ENCODE results near the gene GATAD2A. TPM values are rescaled to one million over a fixed set of nuclear protein-coding genes. Genes with fewer than 3 reads are reported as not detected.

GATAD2A gene
- total RNA-seq, 1 donor from 2014 or later = 75.6 TPM

DNA sequence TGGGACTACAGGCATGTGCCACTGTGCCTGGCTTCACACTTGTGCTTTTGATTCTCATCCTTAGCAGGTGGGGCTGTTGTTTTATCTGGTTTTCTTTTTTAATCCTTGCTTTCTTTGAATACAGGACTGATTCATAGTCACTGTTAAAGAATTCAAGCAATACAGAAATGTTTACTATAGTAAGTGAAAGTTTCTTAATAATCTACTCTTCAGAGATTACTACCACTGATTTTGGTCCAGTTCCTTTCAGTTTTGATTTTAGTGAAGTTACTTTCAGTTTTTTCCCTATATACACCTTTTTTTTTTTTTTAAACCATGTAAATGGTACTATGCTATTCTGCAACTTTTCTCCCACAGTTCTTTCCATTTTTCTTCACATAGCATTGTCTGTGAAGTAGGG, 53.6 kb downstream of the GATAD2A start:
- Mint-ChIP-seq H3K27me3 (ENCODE audit: unreplicated experiment) (no peaks in the 10 kb centered on the region), H3K9me3 (ENCODE audit: unreplicated experiment) (no peaks in the 10 kb centered on the region), H3K4me3 (ENCODE audit: unreplicated experiment) (no peak overlapping the region), H3K27ac (ENCODE audit: unreplicated experiment) (peak overlapping the region; percentile 91), H3K4me1 (ENCODE audit: unreplicated experiment) (peaks cover 62% of the 10 kb centered on the region), H3K36me3 (ENCODE audit: unreplicated experiment) (no peaks in the 10 kb centered on the region)
- TF ChIP-seq, protein P1, sequence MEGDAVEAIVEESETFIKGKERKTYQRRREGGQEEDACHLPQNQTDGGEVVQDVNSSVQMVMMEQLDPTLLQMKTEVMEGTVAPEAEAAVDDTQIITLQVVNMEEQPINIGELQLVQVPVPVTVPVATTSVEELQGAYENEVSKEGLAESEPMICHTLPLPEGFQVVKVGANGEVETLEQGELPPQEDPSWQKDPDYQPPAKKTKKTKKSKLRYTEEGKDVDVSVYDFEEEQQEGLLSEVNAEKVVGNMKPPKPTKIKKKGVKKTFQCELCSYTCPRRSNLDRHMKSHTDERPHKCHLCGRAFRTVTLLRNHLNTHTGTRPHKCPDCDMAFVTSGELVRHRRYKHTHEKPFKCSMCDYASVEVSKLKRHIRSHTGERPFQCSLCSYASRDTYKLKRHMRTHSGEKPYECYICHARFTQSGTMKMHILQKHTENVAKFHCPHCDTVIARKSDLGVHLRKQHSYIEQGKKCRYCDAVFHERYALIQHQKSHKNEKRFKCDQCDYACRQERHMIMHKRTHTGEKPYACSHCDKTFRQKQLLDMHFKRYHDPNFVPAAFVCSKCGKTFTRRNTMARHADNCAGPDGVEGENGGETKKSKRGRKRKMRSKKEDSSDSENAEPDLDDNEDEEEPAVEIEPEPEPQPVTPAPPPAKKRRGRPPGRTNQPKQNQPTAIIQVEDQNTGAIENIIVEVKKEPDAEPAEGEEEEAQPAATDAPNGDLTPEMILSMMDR (IDR thresholded peaks at IDR 0.05) = no peak
- DNase-seq (ENCODE audit: extremely low spot score, unreplicated experiment) = no peak

DNA sequence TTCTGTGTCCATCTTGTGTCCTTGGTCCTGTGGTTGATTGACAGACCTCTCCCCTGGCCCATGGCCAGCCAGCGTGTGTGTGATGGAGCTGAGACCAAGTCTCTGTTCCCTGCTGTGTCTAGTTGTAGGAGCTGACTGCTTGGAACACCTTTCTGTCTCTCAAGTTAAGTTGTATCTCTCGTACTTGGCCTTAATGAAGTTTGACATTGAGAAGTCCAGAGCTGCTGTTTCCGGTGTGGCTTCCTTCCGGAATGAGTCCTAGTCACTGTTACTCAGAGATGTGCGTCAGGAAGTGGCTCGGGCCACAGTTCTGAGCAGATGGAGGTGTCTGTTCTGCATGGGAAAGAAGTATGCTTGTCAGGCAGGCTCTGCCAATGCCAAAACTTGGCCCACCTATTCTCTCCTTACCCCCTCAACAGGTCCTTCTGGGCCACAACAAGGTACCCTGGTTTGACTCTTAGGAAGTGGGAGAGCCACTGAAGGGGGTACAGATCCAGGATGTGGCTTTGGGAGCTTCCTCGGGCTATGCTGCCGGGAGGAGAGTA, 54.3 kb downstream of the GATAD2A start:
- peak overlapping the region; percentile 5 for H3K4me3 Mint-ChIP-seq (ENCODE audit: unreplicated experiment)
- H3K27me3 Mint-ChIP-seq (ENCODE audit: unreplicated experiment) = no peaks in the 10 kb centered on the region
- no peaks in the 10 kb centered on the region for H3K36me3 Mint-ChIP-seq (ENCODE audit: unreplicated experiment)
- H3K27ac Mint-ChIP-seq (ENCODE audit: unreplicated experiment) = peak overlapping the region; percentile 91
- peaks cover 69% of the 10 kb centered on the region for H3K4me1 Mint-ChIP-seq (ENCODE audit: unreplicated experiment)
- no peaks in the 10 kb centered on the region for H3K9me3 Mint-ChIP-seq (ENCODE audit: unreplicated experiment)
- TF ChIP-seq, protein P1 (IDR thresholded peaks at IDR 0.05) = no peak
- no peak for DNase-seq (ENCODE audit: extremely low spot score, unreplicated experiment)

DNA sequence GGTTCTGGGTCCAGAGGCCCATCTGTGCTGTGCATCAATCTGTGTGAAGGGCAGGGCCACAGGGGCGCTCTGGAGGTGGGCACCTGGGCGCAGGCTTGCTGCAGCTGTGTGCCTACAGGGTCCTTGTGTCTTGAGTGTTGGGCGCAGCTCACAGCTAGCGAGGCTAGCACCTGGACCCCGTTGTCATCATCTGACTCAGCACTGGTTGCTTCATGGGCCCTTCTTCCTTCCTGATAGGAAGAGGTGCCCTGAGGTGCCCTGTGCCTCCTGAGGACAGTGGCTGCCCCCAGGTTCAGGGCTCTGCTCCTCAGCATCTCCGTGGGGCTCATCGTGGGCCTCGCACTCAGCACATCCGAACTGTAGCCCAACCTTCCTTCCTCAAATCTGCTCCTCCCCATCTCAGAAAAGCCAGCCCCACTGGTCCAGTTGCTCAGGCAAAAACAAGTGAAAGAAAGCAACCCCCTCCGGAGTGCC, 54.8 kb downstream of the GATAD2A start:
- DNase-seq (ENCODE audit: extremely low spot score, unreplicated experiment) = no peak
- H3K36me3 Mint-ChIP-seq (ENCODE audit: unreplicated experiment) = peaks cover 4% of the 10 kb centered on the region
- H3K27me3 Mint-ChIP-seq (ENCODE audit: unreplicated experiment) = no peaks in the 10 kb centered on the region
- H3K27ac Mint-ChIP-seq (ENCODE audit: unreplicated experiment) = peak overlapping the region; percentile 82
- no peak overlapping the region for H3K4me3 Mint-ChIP-seq (ENCODE audit: unreplicated experiment)
- TF ChIP-seq, protein P1 (IDR thresholded peaks at IDR 0.05) = no peak
- no peaks in the 10 kb centered on the region for H3K9me3 Mint-ChIP-seq (ENCODE audit: unreplicated experiment)
- H3K4me1 Mint-ChIP-seq (ENCODE audit: unreplicated experiment) = peaks cover 73% of the 10 kb centered on the region

DNA sequence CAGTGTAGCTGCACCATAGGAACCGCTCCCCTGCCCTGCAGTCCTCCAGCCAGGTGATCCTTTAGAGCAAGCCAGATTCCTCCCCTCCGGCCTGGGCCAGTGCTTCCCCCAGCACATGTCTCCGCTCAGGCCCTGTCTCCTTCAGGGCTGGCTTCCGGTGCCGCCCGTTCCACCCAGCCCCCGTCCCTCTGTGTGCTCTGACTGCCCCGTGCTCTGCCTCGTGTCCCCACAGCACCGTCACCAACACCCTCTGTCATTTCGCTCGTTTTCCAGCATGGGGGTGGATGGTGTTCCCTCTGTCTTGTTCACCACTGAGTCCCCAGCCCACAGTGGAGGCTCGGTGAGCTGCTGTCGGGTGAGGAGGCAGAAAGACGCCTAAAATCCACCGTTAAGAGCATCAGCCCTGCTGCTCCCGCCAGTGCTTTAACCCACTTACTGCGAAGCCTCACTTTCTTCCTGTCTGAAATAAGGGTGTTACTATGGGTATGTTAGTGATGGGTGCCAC, 55.3 kb downstream of the GATAD2A start:
- TF ChIP-seq, protein P1 (IDR thresholded peaks at IDR 0.05) = no peak
- Mint-ChIP-seq H3K27me3 (ENCODE audit: unreplicated experiment) (no peaks in the 10 kb centered on the region), H3K27ac (ENCODE audit: unreplicated experiment) (peak overlapping the region; percentile 82), H3K4me3 (ENCODE audit: unreplicated experiment) (no peak overlapping the region), H3K9me3 (ENCODE audit: unreplicated experiment) (no peaks in the 10 kb centered on the region), H3K36me3 (ENCODE audit: unreplicated experiment) (peaks cover 6% of the 10 kb centered on the region), H3K4me1 (ENCODE audit: unreplicated experiment) (peaks cover 73% of the 10 kb centered on the region)
- DNase-seq (ENCODE audit: extremely low spot score, unreplicated experiment) = no peak

DNA sequence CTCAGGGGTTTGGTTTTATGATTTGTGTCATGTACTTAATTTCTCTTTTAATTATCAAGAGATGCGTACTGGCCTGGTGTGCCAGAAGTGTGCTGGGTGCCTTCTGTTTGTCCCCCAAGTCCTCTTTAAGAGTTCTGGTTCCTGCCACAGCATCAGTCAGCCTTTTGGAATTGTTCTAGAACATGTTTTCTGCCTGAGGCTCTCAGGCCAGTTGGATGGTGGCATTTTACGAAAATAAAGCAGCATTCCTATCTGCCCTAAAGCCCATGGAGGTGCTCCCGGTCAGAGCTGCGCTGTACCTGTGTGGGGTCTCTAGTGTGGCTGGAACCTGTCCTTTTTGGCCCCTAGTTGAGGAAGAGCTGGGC, 55.8 kb downstream of the GATAD2A start:
- H3K27me3 Mint-ChIP-seq (ENCODE audit: unreplicated experiment) = no peaks in the 10 kb centered on the region
- H3K36me3 Mint-ChIP-seq (ENCODE audit: unreplicated experiment) = peaks cover 10% of the 10 kb centered on the region
- no peak for DNase-seq (ENCODE audit: extremely low spot score, unreplicated experiment)
- H3K27ac Mint-ChIP-seq (ENCODE audit: unreplicated experiment) = peak overlapping the region; percentile 82
- TF ChIP-seq, protein P1 (IDR thresholded peaks at IDR 0.05) = no peak
- no peaks in the 10 kb centered on the region for H3K9me3 Mint-ChIP-seq (ENCODE audit: unreplicated experiment)
- peaks cover 75% of the 10 kb centered on the region for H3K4me1 Mint-ChIP-seq (ENCODE audit: unreplicated experiment)
- no peak overlapping the region for H3K4me3 Mint-ChIP-seq (ENCODE audit: unreplicated experiment)
